CD14-positive monocyte (primary cell): Measurements from ENCODE around the gene RHPN2. TPM values are rescaled to one million over a fixed set of nuclear protein-coding genes. Genes with fewer than 3 reads are reported as not detected.
"Not testable (repeated sequence)": the region's sequence is repeated elsewhere in the genome, so short reads cannot be mapped to it uniquely, and the experiment has no call there.

Source experiments
- DNase-seq, 3 donors: peaks; one replicate each; pipeline ENCODE4 v3.0.0-alpha.2; 2011 to 2022
- H2AFZ ChIP-seq: 2 replicates; pipeline ENCODE4 v1.6.0; 2012; ENCODE audit warnings: mild to moderate bottlenecking, low read depth, low read length, inconsistent platforms; ENCODE audit not compliant: insufficient read depth, poor library complexity, severe bottlenecking
- H3K27ac ChIP-seq, 2 donors: 1 replicate in 1 of 2; 2 replicates in 1 of 2; pipeline ENCODE4 v1.5.1; 2012 to 2013; ENCODE audit warnings: low read length in 2 of 2, control low read depth in 1 of 2, inconsistent platforms in 1 of 2, low read depth in 1 of 2, mild to moderate bottlenecking in 1 of 2
- H3K27me3 ChIP-seq, 2 donors: one replicate each; pipeline versions ENCODE4 v1.6.0 to v1.6.1; 2011 to 2013; ENCODE audit warnings: low read length in 2 of 2; ENCODE audit not compliant: control insufficient read depth in 2 of 2, insufficient read depth in 2 of 2
- H3K36me3 ChIP-seq, 2 donors: replicated peaks in 1 of 2; 1 replicate in 1 of 2; 2 replicates in 1 of 2; pipeline versions ENCODE4 v1.5.1 to v1.6.1; 2012 to 2013; ENCODE audit warnings: low read length in 2 of 2, control low read depth in 1 of 2, inconsistent platforms in 1 of 2, mild to moderate bottlenecking in 1 of 2; ENCODE audit not compliant: insufficient read depth in 2 of 2, control insufficient read depth in 1 of 2
- H3K4me1 ChIP-seq, 2 donors: 1 replicate in 1 of 2; 2 replicates in 1 of 2; pipeline versions ENCODE4 v1.5.1 to v1.6.1; 2012 to 2013; ENCODE audit warnings: low read length in 2 of 2, control low read depth in 1 of 2, inconsistent platforms in 1 of 2, mild to moderate bottlenecking in 1 of 2, moderate library complexity in 1 of 2; ENCODE audit not compliant: insufficient read depth in 2 of 2, control insufficient read depth in 1 of 2
- H3K4me2 ChIP-seq: replicated peaks from 2 replicates; pipeline ENCODE3; 2012; ENCODE audit warnings: low read length, moderate library complexity, mild to moderate bottlenecking; ENCODE audit not compliant: poor library complexity, severe bottlenecking; ENCODE audit errors: extremely low read depth
- H3K4me3 ChIP-seq, 3 experiments: fragments of 200-600 bp in 1 of 3; sonication (generic) in 1 of 3; replicated peaks in 1 of 3; 1 replicate in 2 of 3; 2 replicates in 1 of 3; pipeline ENCODE4 v1.5.1; 2011 to 2013; ENCODE audit warnings: low read length in 3 of 3, mild to moderate bottlenecking in 3 of 3, control low read depth in 2 of 3, low read depth in 2 of 3, inconsistent platforms in 1 of 3, moderate library complexity in 1 of 3
- H3K79me2 ChIP-seq: 2 replicates; pipeline ENCODE4 v1.6.0; 2012; ENCODE audit warnings: mild to moderate bottlenecking, control low read depth, inconsistent platforms, low read length, moderate library complexity; ENCODE audit not compliant: insufficient read depth
- H3K9ac ChIP-seq: 2 replicates; pipeline ENCODE4 v1.6.0; 2017; ENCODE audit warnings: low read length, mild to moderate bottlenecking; ENCODE audit not compliant: insufficient read depth, poor library complexity, severe bottlenecking
- H3K9me3 ChIP-seq, 2 donors: replicated peaks in 1 of 2; 1 replicate in 1 of 2; 2 replicates in 1 of 2; pipeline versions ENCODE4 v1.5.1 to v1.6.1; 2012 to 2013; ENCODE audit warnings: low read length in 2 of 2, control low read depth in 1 of 2; ENCODE audit not compliant: control insufficient read depth in 1 of 2, insufficient read depth in 1 of 2
- H4K20me1 ChIP-seq: 2 replicates; pipeline ENCODE4 v1.6.0; 2012; ENCODE audit warnings: mild to moderate bottlenecking, low read length, control low read depth, moderate library complexity; ENCODE audit not compliant: insufficient read depth
- H3K27ac Mint-ChIP-seq, 7 donors: one replicate each; pipeline ENCODE4 v1.8.0; 2020; ENCODE audit warnings: mild to moderate bottlenecking in 7 of 7, mixed read lengths in 7 of 7, moderate library complexity in 6 of 7, inconsistent platforms in 2 of 7
- H3K27me3 Mint-ChIP-seq, 3 donors: one replicate each; pipeline ENCODE4 v1.8.0; 2021 to 2022; ENCODE audit warnings: low read depth in 3 of 3, mild to moderate bottlenecking in 3 of 3, mixed read lengths in 3 of 3, moderate library complexity in 3 of 3, inconsistent platforms in 1 of 3
- H3K36me3 Mint-ChIP-seq, 2 donors: one replicate each; pipeline ENCODE4 v1.8.0; 2020; ENCODE audit warnings: mixed read lengths in 2 of 2, inconsistent platforms in 1 of 2, mild to moderate bottlenecking in 1 of 2
- H3K4me1 Mint-ChIP-seq: one replicate; pipeline ENCODE4 v1.8.0; 2020; ENCODE audit warnings: mild to moderate bottlenecking, mixed read lengths
- H3K4me3 Mint-ChIP-seq, 2 donors: one replicate each; pipeline ENCODE4 v1.8.0; 2020; ENCODE audit warnings: mild to moderate bottlenecking in 2 of 2, mixed read lengths in 2 of 2, moderate library complexity in 1 of 2
- H3K9me3 Mint-ChIP-seq, 7 donors: one replicate each; pipeline ENCODE4 v1.8.0; 2020 to 2022; ENCODE audit warnings: mixed read lengths in 7 of 7, mild to moderate bottlenecking in 6 of 7, moderate library complexity in 6 of 7, inconsistent platforms in 2 of 7
- WGBS: methylation state at CpG from one replicate; pipeline ENCODE4 v1.1.5; 2013; ENCODE audit warnings: missing lambda C conversion rate; ENCODE audit not compliant: insufficient coverage; 5-methylcytosine and 5-hydroxymethylcytosine counted together
- intact Hi-C, 2 donors: fragments of 100-400 bp; cut with micrococcal nuclease; formaldehyde crosslinking; loops; one replicate each; pipeline versions ENCODE4 v1.15.0 to v1.15.1; 2023
- polyA plus RNA-seq, 3 donors: library from polyadenylated mRNA; depleted of rRNA in 1 of 3; unstranded in 2 of 3; stranded (reverse) in 1 of 3; fragments of 300-500 nt in 2 of 3; fragments of >200 nt in 1 of 3; fragmentation: Illumina TruSeq in 2 of 3; gene quantifications; 1 replicate in 2 of 3; 2 replicates in 1 of 3; pipeline ENCODE4 v1.2.3, GENCODE V29; 2012 to 2021
- TF ChIP-seq, protein P1 (sequence below): fragments of 200-600 bp; IDR thresholded peaks from one replicate; pipeline ENCODE4 v1.8.0; 2022; ENCODE audit warnings: antibody characterized with exemption, mild to moderate bottlenecking

The RHPN2 gene
- polyA plus RNA-seq, 3 donors = 0.16 to 0.93 (median 0.51) TPM

DNA sequence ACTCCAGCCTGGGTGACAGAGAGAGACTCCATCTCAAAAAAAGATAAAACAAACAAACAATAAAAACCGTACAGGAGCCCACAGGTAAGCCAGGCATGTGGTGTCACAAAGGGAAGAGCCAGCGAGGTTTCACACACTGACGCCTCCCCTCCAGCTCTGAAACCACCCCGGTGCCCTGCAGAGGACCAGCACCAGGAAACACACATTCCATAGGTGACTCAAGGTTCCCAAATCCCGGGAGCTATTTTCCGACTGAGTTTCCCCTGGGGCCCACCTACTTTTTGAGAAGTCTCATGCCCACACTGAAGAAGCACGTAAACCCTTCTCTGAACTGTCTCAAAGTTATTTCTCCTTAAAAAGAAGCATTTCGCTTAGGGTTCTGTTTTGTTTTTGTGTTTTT is 40.3 kb downstream of the RHPN2 start:
- no peaks in the 10 kb centered on the region for H3K4me1 Mint-ChIP-seq
- WGBS = 86% methylated on average over 6 of the region's 8 CpGs
- no peak overlapping the region for H2AFZ ChIP-seq
- peaks cover 7 to 20% (median 15%) of the 10 kb centered on the region in 3 donors for H3K27me3 Mint-ChIP-seq
- DNase-seq = no peak
- H3K4me3 ChIP-seq = no peak overlapping the region
- H3K36me3 Mint-ChIP-seq = no peaks in the 10 kb centered on the region
- H3K79me2 ChIP-seq = no peaks in the 10 kb centered on the region
- peaks cover 0 to 16% (median 11%) of the 10 kb centered on the region in 7 donors for H3K9me3 Mint-ChIP-seq
- H3K4me3 Mint-ChIP-seq = no peak overlapping the region
- H3K4me2 ChIP-seq = no peak overlapping the region
- no peaks in the 10 kb centered on the region for H3K27me3 ChIP-seq
- H3K27ac ChIP-seq = no peak overlapping the region
- peaks cover 0 to 4% of the 10 kb centered on the region in 2 donors for H3K9me3 ChIP-seq
- no peaks in the 10 kb centered on the region for H3K36me3 ChIP-seq
- H3K9ac ChIP-seq = no peak overlapping the region
- intact Hi-C loops = no loop called here
- H3K4me1 ChIP-seq = no peaks in the 10 kb centered on the region
- TF ChIP-seq, protein P1, sequence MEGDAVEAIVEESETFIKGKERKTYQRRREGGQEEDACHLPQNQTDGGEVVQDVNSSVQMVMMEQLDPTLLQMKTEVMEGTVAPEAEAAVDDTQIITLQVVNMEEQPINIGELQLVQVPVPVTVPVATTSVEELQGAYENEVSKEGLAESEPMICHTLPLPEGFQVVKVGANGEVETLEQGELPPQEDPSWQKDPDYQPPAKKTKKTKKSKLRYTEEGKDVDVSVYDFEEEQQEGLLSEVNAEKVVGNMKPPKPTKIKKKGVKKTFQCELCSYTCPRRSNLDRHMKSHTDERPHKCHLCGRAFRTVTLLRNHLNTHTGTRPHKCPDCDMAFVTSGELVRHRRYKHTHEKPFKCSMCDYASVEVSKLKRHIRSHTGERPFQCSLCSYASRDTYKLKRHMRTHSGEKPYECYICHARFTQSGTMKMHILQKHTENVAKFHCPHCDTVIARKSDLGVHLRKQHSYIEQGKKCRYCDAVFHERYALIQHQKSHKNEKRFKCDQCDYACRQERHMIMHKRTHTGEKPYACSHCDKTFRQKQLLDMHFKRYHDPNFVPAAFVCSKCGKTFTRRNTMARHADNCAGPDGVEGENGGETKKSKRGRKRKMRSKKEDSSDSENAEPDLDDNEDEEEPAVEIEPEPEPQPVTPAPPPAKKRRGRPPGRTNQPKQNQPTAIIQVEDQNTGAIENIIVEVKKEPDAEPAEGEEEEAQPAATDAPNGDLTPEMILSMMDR = no peak
- H4K20me1 ChIP-seq = no peaks in the 10 kb centered on the region
- H3K27ac Mint-ChIP-seq = no peak overlapping the region

DNA sequence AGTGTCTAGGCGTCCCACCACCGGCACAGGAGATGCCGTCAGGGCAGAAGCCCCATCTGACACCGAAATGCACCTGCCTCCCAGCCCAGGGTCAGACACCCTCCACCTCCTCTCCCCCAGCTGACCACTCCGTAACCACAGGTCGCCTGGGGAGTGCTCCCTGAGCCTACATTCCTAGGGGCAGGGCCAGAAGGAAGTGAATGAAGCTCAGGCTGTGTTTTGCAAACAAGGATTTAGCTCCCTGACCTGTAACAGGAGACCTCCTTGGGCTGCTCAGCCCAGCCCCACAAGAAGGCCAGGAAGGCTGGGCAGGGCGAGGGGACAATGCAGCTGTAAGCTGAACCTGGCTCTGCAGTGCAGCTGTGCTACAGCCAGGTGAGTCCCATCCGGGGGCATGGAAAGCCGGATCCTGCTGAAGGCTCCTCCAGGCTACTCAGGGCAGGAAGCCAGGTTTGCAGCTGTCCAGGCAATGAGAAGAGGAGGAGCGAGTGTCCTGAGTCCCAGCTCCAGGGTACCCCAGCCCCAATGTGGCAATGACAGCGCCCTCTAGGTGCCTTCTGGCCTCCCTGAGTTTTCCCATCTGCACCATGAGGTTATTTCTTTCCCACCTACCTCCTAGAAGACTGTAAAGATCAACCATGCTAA is 42.1 kb downstream of the RHPN2 start:
- H3K27me3 Mint-ChIP-seq = peaks cover 8 to 22% (median 17%) of the 10 kb centered on the region in 3 donors
- Histone ChIP-seq H3K36me3 (no peaks in the 10 kb centered on the region), H3K27me3 (no peaks in the 10 kb centered on the region), H4K20me1 (no peaks in the 10 kb centered on the region), H3K27ac (no peak overlapping the region), H3K4me1 (no peaks in the 10 kb centered on the region), H3K79me2 (no peaks in the 10 kb centered on the region), H3K4me3 (no peak overlapping the region), H3K4me2 (no peak overlapping the region), H3K9ac (no peak overlapping the region), H3K9me3 (no peaks in the 10 kb centered on the region), H2AFZ (no peak overlapping the region)
- no peaks in the 10 kb centered on the region for H3K36me3 Mint-ChIP-seq
- TF ChIP-seq, protein P1 = no peak
- H3K27ac Mint-ChIP-seq = no peak overlapping the region
- no peaks in the 10 kb centered on the region for H3K4me1 Mint-ChIP-seq
- no peak overlapping the region for H3K4me3 Mint-ChIP-seq
- H3K9me3 Mint-ChIP-seq = peaks cover 0 to 6% (median 2%) of the 10 kb centered on the region in 7 donors
- intact Hi-C loops = no loop called here
- no peak for DNase-seq
- WGBS = 28% methylated on average over 5 of the region's 11 CpGs

GRCh38 chr19:33010891-33011290 is 53.8 kb downstream of the RHPN2 start:
- H3K27ac Mint-ChIP-seq, H3K9me3 Mint-ChIP-seq, H2AFZ ChIP-seq, H4K20me1 ChIP-seq, H3K4me3 ChIP-seq, H3K4me1 ChIP-seq, H3K4me1 Mint-ChIP-seq, H3K9me3 ChIP-seq, DNase-seq, H3K9ac ChIP-seq, intact Hi-C loops, H3K4me3 Mint-ChIP-seq, H3K27me3 ChIP-seq, H3K79me2 ChIP-seq, H3K36me3 Mint-ChIP-seq, H3K27ac ChIP-seq, H3K4me2 ChIP-seq, H3K36me3 ChIP-seq: not testable (repeated sequence)
- 80% methylated on average over 2 of the region's 4 CpGs for WGBS
- H3K27me3 Mint-ChIP-seq = peaks cover 7 to 16% (median 9%) of the 10 kb centered on the region in 3 donors
